Naive B cell (primary cell): Measurements from ENCODE around the gene AFF4. TPM values are rescaled to one million over a fixed set of nuclear protein-coding genes. Genes with fewer than 3 reads are reported as not detected.

ENCODE experiments used
- ATAC-seq, 2 donors: fragments of 150-1000 bp; cut with Tn5 transposase; 2 replicates each; pipeline ENCODE4 v1.10.0; 2021; ENCODE audit warnings: low read depth in 2 of 2, mild to moderate bottlenecking in 2 of 2, moderate library complexity in 2 of 2
- DNase-seq: peaks from one replicate; pipeline ENCODE4 v3.0.0; 2022
- H3K27ac Mint-ChIP-seq, 6 donors: one replicate each; pipeline ENCODE4 v1.8.0; 2020 to 2022; ENCODE audit warnings: mild to moderate bottlenecking in 6 of 6, mixed read lengths in 6 of 6, moderate library complexity in 5 of 6, inconsistent platforms in 2 of 6
- H3K27me3 Mint-ChIP-seq, 3 donors: one replicate each; pipeline ENCODE4 v1.8.0; 2021 to 2022; ENCODE audit warnings: mixed read lengths in 3 of 3, mild to moderate bottlenecking in 1 of 3
- H3K36me3 Mint-ChIP-seq, 2 donors: one replicate each; pipeline ENCODE4 v1.8.0; 2020 to 2022; ENCODE audit warnings: mixed read lengths in 2 of 2, inconsistent platforms in 1 of 2, mild to moderate bottlenecking in 1 of 2
- H3K4me1 Mint-ChIP-seq, 3 donors: one replicate each; pipeline ENCODE4 v1.8.0; 2020 to 2022; ENCODE audit warnings: mixed read lengths in 3 of 3, inconsistent platforms in 1 of 3, mild to moderate bottlenecking in 1 of 3, moderate library complexity in 1 of 3
- H3K4me3 Mint-ChIP-seq, 8 donors: one replicate each; pipeline ENCODE4 v1.8.0; 2020 to 2022; ENCODE audit warnings: mild to moderate bottlenecking in 8 of 8, mixed read lengths in 8 of 8, moderate library complexity in 8 of 8, inconsistent platforms in 2 of 8
- H3K9me3 Mint-ChIP-seq, 7 donors: one replicate each; pipeline ENCODE4 v1.8.0; 2020 to 2022; ENCODE audit warnings: mixed read lengths in 7 of 7, mild to moderate bottlenecking in 5 of 7, inconsistent platforms in 2 of 7, moderate library complexity in 1 of 7
- polyA plus RNA-seq, 6 donors: library from polyadenylated mRNA; unstranded; fragments of 300-500 nt; fragmentation: Illumina TruSeq; gene quantifications; one replicate each; pipeline ENCODE4 v1.2.3, GENCODE V29; 2021; ENCODE audit warnings: low read depth in 6 of 6

AFF4 gene
- polyA plus RNA-seq, 6 donors from 2014 or later, result 44.4 to 79.0 (median 52.1) TPM

GRCh38 chr5:132830436-132831094 is 132.9 kb downstream of the AFF4 start, which contains the start of gene SHROOM1:
SHROOM1 (minus strand) TSS chr5:132830647; CDS start chr5:132826140, 4,507 bp downstream.
- Mint-ChIP-seq H3K4me3 (peak within 1 kb of the TSS; percentile 85 to 93 (median 91)), H3K4me1 (peaks cover 9 to 21% (median 12%) of the 10 kb centered on the region in 3 donors), H3K9me3 (no peaks in the 10 kb centered on the region), H3K27me3 (peaks cover 31 to 58% (median 39%) of the 10 kb centered on the region in 3 donors), H3K36me3 (no peaks in the 10 kb centered on the region), H3K27ac (peak within 1 kb of the TSS in 4 of 6 donors; percentile 39 to 89 (median 76))
- DNase-seq, result peak; percentile 27
- ATAC-seq, result peak; percentile 28 to 29

GRCh38 chr5:132829742-132830435 is 133.5 kb downstream of the AFF4 start:
- H3K4me3 Mint-ChIP-seq, result peak overlapping the region; percentile 85 to 93 (median 91)

DNA sequence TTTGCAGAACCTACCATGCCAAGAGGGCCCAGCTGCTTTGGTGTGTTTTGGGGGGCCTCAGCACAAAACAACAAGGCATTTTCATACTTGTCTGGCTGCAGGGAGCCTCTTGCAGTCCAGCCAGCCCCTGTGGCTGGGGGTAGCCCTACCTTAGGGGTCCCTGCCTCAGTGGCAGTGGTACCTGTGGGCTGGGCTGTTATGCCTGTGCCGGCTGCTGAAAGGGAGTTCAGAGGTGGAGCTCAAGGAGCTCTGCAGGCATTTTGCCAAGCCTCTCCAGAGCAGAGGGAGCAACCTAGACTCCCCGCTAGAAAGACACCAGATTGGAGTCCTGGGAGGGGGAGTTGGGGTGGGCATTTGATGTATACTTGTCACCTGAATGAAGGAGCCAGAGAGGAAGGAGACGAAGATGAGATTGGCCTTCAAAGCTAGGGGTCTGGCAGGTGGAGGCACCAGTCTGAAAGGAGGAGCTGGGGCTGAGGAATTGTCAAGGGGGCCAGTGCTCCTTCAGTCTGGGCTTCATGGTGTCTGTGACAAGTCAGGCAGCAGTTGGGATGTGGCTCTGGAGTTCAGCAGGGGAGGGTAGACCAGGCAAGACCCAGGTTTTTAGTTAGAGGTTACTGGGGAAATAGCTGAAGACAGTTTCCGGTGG is 134.5 kb downstream of the AFF4 start:
- Mint-ChIP-seq H3K36me3 (no peaks in the 10 kb centered on the region), H3K9me3 (no peaks in the 10 kb centered on the region), H3K27me3 (peaks cover 32 to 67% (median 42%) of the 10 kb centered on the region in 3 donors), H3K4me1 (peaks cover 9 to 25% (median 14%) of the 10 kb centered on the region in 3 donors), H3K4me3 (peak overlapping the region; percentile 70 to 93 (median 90)), H3K27ac (no peak overlapping the region)
- no peak for DNase-seq
- ATAC-seq, result no peak

More at GRCh38 chr5:132829742-132830435, 133.5 kb downstream of the AFF4 start:
- Mint-ChIP-seq H3K9me3 (no peaks in the 10 kb centered on the region), H3K4me1 (peaks cover 9 to 24% (median 14%) of the 10 kb centered on the region in 3 donors), H3K27me3 (peaks cover 31 to 61% (median 39%) of the 10 kb centered on the region in 3 donors), H3K36me3 (no peaks in the 10 kb centered on the region), H3K27ac (peak overlapping the region in 3 of 6 donors; percentile 34 to 89 (median 68))
- ATAC-seq (peak; percentile 91 to 92), DNase-seq (peak; percentile 70)

- Mint-ChIP-seq H3K4me1 (peaks cover 9 to 34% (median 14%) of the 10 kb centered on the region in 3 donors), H3K27me3 (peaks cover 36 to 75% (median 49%) of the 10 kb centered on the region in 3 donors), H3K4me3 (peak overlapping the region in 5 of 8 donors; percentile 0 to 92 (median 70)), H3K36me3 (no peaks in the 10 kb centered on the region), H3K27ac (peak overlapping the region in 1 of 6 donors; percentile 37), H3K9me3 (no peaks in the 10 kb centered on the region)
- DNase-seq (no peak), ATAC-seq (no peak)
Observed at GRCh38 chr5:132827943-132828673, 135.3 kb downstream of the AFF4 start.

DNA sequence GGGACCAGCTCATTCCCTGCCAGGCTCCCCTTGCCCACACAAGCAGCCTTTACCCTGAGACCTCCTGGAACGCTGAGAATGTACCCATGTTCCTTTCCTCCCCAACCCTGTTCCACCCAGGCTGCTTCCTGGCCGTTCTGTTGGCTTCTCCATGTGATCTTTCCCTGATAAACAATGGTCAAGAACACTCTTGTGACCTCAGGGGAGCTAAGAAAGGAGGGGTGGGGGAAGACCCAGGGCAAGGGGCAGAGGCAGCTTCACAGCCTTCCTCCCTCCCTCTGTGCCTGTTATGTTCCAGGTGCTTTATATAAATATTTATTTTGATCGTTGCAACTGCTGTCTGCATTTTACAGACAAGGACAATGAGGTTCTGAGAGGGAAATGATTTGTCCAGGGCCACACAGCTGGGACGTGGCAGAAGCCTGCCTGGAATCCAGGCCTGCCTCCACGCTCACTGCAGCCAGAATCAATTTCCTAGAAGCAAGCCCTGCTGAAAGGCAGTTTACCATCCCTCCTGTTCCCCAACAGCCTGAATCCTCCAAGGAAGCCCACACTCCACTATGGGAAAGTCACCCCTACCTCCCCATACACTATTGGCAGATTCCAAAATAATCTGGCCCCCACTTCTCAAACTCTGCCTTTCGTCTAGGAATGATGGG is 136.9 kb downstream of the AFF4 start:
- ATAC-seq, result no peak
- H3K36me3 Mint-ChIP-seq, result no peaks in the 10 kb centered on the region
- peaks cover 42 to 83% (median 54%) of the 10 kb centered on the region in 3 donors for H3K27me3 Mint-ChIP-seq
- H3K4me3 Mint-ChIP-seq, result peak overlapping the region; percentile 17 to 68 (median 52)
- no peak overlapping the region for H3K27ac Mint-ChIP-seq
- H3K4me1 Mint-ChIP-seq, result peaks cover 9 to 34% (median 14%) of the 10 kb centered on the region in 3 donors
- no peaks in the 10 kb centered on the region for H3K9me3 Mint-ChIP-seq
- no peak for DNase-seq

GRCh38 chr5:132825834-132826391 is 137.5 kb downstream of the AFF4 start:
- peaks cover 47 to 81% (median 48%) of the 10 kb centered on the region in 3 donors for H3K27me3 Mint-ChIP-seq
- no peaks in the 10 kb centered on the region for H3K9me3 Mint-ChIP-seq
- H3K36me3 Mint-ChIP-seq, result no peaks in the 10 kb centered on the region
- H3K4me1 Mint-ChIP-seq, result peaks cover 4 to 28% (median 10%) of the 10 kb centered on the region in 3 donors
- no peak overlapping the region for H3K27ac Mint-ChIP-seq
- DNase-seq (no peak), ATAC-seq (peak in 1 of 2 donors; percentile 17)
- peak overlapping the region in 6 of 8 donors; percentile 37 to 62 (median 52) for H3K4me3 Mint-ChIP-seq

Other genes starting within 250 kb of the AFF4 start
- 10 to 100 TPM in 1 of 6 donors, 1 to 10 TPM in 5; 4.3 to 10.2 (median 7.3) TPM for gene KIF3A, start 226.1 kb downstream of the AFF4 start, polyA plus RNA-seq
- not detected for gene CCNI2, start 216.2 kb downstream of the AFF4 start, polyA plus RNA-seq
- gene SEPTIN8, start 186.4 kb downstream of the AFF4 start, polyA plus RNA-seq, result under 1 TPM in 4 of 6 donors, not detected in 2; 0.11 to 0.27 (median 0.22) TPM
- gene SOWAHA, start 150.3 kb downstream of the AFF4 start, polyA plus RNA-seq, result not detected
- under 1 TPM in 1 of 6 donors, not detected in 5; 0.26 TPM for gene SHROOM1, start 133.0 kb downstream of the AFF4 start, polyA plus RNA-seq
- gene GDF9, start 97.2 kb downstream of the AFF4 start, polyA plus RNA-seq, result under 1 TPM in 2 of 6 donors, not detected in 4; 0.14 to 0.45 TPM
- 100 to 1,000 TPM; 413 to 500 (median 433) TPM for gene UQCRQ, start 97.0 kb downstream of the AFF4 start, polyA plus RNA-seq
- gene LEAP2, start 90.0 kb downstream of the AFF4 start, polyA plus RNA-seq, result 1 to 10 TPM; 1.6 to 3.2 (median 2.2) TPM
- gene ZCCHC10, start 62.9 kb upstream of the AFF4 start, polyA plus RNA-seq, result 100 to 1,000 TPM in 5 of 6 donors, 10 to 100 TPM in 1; 87.0 to 209 (median 123) TPM
- gene HSPA4, start 88.4 kb upstream of the AFF4 start, polyA plus RNA-seq, result 100 to 1,000 TPM in 2 of 6 donors, 10 to 100 TPM in 4; 92.4 to 113 (median 96.2) TPM